NCI-H128 (cell line): ENCODE measurements around the gene GKAP1.
"Not testable (repeated sequence)": the region's sequence is repeated elsewhere in the genome, so short reads cannot be mapped to it uniquely, and the experiment has no call there.

ENCODE experiments used
- DNase-seq: peaks from one replicate; lab custom pipeline; 2025; ENCODE audit not compliant: unreplicated experiment; lab: John Stamatoyannopoulos, UW

GKAP1 gene

DNA sequence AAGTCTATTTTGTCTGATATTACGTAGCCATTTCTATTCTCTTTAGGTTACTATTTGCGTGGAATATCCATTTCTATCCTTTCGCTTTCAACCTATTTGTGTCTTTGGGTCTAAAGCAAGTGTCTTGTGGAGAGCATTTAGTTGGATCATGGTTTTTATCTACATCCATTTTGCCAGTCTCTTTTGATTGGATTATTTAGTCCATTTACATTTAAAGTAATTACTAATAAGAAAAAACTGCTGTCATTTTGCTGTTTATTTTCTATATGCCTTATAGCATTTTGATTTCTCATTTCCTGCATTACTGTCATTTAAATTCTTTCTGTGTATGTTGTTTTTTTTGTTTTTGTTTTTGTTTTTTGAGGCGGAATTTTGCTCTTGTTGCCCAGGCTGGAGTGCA, 83.8 kb downstream of the GKAP1 start:
- no peak for DNase-seq

DNA sequence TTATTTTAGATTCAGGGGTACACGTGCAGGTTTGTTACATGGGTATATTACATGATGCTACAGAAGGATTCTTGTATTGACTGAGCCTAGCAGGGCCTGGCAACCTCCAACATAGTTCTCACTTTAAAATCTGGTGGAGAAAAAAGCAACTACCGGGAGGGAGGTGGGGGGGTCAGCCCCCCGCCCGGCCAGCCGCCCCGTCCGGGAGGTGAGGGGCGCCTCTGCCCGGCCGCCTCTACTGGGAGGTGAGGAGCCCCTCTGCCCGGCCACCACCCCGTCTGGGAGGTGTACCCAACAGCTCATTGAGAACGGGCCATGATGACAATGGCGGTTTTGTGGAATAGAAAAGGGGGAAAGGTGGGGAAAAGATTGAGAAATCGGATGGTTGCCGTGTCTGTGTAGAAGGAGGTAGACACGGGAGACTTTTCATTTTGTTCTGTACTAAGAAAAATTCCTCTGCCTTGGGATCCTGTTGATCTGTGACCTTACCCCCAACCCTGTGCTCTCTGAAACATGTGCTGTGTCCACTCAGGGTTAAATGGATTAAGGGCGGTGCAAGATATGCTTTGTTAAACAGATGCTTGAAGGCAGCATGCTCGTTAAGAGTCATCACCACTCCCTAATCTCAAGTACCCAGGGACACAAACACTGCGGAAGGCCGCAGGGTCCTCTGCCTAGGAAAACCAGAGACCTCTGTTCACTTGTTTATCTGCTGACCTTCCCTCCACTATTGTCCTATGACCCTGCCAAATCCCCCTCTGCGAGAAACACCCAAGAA, 88.8 kb downstream of the GKAP1 start:
- DNase-seq: not testable (repeated sequence)

DNA sequence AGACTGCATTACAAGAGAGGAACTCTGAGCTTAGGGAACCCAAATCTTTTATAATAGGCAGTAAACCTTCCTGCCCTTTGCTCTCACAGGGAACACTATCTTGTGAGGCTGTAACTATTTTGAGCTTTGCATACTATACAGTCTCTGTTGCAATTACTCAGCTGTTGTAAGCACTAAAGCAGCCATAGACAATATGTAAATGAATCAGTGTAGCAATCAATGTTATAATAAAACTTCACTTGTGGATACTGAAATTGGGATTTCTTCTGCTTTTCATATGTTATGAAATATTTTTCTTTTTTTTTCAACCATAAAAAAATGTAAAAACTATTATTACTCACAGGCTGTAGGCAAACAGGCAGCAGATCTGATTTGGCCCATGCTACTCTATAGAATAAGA, 93.1 kb downstream of the GKAP1 start:
- DNase-seq: no peak

DNA sequence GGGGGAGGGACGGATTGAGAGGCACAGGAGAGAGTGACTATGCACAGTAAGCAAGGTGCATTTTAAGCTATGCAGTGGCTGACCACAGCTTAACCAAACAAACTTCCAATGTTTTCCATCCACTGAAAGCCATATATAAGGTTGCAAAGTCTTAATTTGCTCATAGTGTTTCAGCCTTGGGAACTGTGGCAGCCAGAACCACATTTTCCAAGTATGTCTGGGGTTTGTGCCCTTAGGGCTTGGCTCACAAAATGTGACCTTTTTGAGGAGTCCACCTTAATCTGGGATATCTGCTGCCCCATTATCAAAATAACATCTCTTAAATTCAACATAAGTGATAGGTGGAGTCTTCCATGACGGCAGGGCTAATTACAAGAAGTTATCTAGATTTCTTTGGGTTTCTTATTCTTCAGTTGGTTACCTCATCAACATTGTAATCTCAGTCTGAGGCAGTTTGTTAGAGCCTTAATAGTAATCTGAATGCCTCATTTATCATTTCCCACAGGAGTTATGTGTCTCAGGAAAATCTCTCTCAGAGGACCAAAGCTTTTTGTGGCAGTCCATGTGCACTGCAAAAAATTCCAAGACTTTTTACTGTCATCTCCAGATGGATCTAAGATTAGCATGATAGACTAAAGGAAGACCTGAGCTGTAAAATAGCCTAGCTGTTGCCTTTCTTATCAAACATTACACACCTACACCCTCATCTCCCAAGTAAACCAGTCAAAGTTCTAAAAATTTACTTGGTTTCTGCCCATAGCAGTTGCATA, 94.7 kb downstream of the GKAP1 start:
- no peak for DNase-seq

DNA sequence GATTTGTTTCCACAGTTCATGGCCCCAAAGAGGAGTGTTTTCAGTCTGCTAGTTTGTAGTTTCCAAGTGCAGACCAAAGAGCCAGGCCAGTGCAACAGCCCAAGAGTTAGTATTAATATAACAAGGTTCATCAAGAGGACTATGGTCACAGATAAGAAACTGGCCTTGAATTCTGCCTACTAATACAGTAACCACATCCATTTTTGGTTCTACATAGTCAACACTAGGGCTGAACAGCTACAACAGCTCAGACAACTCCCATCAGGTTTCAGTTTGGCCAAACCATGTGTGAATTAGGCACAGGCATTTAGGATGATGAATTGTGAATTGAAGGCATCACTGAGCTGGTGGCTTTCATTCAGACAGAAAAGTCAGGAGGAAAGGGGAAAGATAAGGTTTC, 96.1 kb downstream of the GKAP1 start:
- no peak for DNase-seq

DNA sequence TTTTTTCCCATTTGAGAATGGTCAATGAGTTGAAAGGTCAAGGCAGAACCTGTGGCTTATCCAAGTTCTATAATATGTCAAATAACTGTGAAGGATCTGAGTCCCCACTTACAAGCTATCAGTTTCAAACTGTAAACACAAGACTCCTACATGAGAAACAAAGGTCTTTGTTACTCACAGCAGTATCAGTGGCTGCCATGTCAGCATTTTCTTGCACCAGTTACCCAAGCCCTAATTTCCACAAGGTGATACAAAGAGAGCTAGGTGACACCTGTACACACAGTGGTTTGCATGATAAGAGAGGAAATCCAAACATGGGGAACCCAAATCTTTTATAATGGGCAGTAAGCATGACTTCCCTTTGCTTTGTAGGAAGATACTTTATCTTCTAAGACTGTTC, 101.8 kb downstream of the GKAP1 start:
- no peak for DNase-seq

DNA sequence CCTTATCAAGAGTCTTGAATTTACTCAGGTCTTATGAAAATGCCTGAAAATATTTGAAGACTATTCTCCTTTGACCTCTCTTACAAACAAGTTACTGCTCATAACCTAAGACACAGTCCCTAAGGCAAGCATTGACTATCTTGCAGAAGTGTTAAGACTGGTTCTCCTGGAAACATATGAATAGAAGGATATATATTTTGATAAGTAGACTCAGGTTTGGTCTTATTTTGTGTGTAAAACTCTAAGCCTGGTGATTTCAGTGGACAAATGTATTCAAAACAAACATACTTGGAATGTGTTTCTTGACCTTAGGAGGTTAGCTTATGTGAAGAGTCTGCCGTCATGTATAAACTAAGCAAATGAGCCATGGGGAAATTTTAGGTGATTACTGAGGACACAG, 102.3 kb downstream of the GKAP1 start:
- no peak for DNase-seq

DNA sequence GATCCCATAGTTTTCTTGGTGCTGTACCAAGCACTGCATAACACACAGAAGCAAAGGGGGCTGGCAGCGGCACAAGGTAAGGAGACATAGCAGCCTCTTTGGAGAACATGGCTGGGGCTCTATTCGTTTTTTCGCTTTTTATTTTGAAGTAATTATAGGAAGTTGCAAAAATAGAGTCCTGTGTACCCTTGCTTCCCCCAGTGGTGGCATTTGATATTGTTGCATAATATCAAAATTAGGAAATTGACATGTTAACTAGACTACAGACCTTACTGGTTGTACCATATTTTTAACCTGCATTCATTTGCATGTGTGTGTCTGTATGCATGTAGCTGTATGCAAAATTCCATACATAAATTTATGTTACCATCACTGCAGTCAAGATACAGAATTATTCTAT, 103.2 kb downstream of the GKAP1 start:
- DNase-seq: no peak

DNA sequence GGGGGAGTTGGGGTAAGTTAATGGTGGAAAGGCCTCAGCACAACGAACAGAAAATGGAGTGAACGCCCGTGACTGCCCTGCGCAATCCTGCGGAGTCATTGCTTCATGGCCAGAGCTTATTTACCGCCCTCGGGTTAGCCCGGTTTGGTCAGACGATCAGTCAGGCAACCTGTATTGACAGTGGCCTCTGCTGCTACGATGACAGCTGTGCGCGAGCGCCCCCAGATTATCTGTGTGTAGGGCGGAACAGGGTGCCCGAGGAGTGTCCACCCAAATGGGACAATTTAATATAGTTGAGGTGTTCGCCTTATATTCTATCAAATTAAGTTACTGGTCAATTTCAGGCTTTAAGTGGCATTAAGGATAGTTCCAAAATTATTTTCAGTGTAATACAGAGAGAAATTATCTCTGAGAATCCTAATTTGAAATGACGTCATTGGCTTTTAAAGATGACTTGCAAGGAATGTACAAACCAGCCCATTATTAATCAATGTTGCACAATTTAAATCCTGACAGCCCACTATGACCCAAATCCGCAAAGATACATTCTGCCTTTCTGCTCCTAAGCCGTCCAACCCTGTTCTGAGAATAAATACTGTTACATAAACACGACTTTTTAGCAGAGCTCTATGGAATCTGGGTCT, 108.9 kb downstream of the GKAP1 start:
- no peak for DNase-seq

DNA sequence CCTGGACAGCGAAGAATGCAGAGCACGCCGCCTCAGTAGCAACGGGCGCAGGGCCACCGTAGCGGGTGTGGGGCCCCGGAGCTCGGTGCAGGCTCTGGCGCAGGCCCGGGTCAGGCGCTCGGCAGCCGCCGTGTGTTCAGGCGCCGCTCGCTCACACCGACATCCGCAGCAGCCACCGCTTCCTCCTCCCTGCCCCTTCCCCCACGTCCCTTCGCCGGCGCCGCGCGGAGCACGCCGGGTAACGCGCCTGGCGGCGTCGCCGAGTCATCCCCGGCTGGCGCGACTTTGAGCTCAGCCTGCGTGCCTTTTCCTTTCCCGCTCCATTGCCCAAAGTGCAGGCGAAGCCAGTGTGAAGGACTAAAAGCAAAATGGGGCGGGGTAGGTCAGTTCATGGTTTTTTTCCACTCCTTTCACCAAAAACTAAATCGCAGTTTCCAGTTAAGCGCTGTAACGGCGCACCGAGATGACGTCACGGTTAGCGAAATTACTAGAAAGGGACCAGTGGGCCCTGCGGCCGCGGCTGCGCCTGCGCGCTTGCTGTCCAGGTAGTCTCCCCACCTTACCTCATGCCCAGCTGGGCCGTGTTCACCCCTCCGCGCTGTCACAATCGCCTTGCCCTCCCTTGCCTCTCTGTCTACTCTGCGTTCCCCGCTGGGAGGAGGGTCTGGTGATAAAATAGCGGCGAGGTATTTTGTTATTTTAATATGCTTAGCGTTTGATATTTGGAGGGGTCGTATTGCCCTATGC, 109.6 kb downstream of the GKAP1 start, which contains the start of gene UBQLN1:
UBQLN1 (minus strand) TSS at position 191 of the 747 bp plus-strand sequence. CDS start 279 bp downstream, outside the sequence.
- DNase-seq: peak; percentile 75

DNA sequence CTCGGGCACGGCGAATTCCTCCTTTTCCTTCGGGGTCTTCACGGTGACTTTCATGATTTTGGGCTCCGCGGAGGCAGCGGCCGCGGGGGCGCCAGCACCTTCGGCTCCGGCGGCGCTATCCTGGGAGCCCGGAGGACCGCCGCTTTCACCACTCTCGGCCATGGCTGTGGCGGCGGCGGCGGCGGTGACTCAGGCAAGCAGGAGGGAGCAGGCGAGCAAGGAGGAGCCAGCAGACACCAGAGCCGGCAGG, 110.1 kb downstream of the GKAP1 start:
- DNase-seq: no peak

DNA sequence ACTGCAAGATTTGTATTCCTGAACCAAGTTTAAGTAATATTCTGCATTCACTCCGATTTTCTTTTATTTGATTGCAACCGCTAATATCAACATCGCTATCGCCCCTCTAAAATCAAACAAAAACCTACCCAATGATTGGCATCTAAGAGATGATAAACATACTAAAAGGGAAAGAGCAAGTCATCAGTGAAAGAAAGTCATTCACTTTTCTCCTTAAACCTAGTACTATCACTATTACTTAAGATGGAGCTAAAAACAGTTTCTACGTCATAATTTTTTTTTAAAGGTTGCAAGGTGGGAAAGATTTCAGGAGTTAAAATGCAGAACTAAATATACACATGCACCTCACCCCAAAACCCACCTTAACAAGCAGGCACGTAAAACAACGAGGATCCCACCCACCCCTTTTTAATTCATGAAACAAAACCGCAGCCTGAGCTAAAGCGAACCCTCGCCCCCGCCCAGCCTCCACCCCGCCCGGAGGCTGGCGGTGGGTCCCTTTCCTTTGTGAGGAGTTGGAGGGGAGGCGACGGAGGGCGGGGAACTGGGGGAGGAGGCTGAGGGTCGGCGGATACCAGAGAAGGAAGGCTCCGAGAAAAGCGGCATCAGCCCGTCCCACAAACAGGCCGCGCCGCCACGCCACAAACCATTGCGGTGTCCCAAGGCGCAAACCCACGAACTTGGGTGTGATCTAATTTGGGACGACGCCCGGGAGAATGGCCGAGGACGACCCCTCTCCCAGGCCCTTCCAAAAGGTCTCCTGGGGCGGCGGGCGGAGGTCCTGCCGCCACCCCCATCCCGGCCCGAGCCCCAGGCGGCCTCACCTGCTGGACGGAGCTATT, 110.7 kb downstream of the GKAP1 start:
- DNase-seq: no peak

DNA sequence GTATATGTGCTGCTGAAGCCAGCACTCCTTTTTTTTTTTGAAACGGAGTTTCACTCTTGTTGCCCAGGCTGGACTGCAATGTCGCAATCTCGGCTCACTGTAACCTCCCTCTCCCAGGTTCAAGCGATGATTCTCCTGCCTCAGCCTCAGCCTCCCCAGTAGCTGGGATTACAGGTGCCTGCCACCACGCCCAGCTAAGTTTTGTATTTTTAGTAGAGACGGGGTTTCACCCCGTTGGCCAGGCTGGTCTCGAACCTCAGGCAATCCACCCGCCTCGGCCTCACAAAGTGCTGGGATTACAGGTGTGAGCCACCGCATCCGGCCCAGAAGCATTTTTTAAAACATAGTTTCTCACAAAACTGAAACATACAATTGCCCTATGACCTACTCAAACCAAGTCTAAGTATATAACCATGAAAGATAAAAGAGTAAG, 112.3 kb downstream of the GKAP1 start:
- DNase-seq: not testable (repeated sequence)

DNA sequence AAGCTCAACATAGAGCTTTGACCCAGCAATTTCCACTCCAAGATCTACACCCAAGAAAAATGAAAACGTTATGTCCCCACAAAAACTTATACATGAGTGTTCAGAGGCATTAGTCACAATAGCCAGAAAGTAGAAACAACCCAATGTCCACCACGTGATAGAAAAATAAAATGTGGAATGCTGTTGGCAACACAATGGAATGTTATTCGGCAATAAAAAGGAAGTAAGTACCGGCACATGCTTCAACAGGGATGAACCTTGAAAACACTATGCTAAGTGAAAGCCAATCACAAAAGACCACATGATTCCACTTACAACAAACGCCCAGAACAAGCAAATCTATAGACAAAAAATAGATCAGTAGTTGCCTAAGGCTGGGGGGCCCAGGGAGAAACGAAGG, 115.8 kb downstream of the GKAP1 start:
- DNase-seq: no peak

DNA sequence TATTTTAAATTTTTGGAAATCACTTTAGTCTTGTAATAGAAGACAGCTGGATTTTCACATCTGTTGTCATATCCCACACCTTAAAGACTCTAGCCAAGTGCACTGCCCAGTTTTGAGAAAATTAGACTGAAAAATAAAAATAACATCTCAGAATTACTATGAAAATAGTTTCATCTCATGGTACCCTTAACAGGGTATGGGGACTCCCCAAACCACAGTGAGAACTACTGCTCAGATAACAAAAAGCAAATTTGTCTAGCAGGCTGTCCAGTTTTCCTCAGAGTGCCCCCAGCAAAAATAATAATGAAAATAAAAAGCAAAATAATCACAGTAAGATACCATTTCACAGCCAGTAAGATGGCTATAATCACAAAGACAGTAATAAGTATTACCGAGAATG, 116.3 kb downstream of the GKAP1 start:
- no peak for DNase-seq

DNA sequence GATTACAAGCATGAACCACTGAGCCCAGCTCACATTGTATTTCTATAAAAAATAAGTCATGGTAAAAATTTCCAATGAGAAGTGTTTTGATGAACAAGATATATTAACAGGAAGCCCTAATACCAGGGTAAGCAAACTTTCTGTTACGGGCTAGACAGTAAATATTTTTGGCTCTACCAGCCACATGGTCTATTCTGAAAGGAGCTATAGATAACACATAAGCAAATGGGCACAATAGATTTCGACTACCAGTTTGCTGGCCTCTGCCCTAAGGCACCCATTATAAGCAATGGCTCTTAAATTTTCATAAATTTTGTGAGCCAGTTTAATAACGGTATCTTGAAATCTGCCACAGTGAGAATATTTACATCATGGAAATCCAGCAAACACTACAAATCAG, 118.0 kb downstream of the GKAP1 start:
- DNase-seq: no peak

DNA sequence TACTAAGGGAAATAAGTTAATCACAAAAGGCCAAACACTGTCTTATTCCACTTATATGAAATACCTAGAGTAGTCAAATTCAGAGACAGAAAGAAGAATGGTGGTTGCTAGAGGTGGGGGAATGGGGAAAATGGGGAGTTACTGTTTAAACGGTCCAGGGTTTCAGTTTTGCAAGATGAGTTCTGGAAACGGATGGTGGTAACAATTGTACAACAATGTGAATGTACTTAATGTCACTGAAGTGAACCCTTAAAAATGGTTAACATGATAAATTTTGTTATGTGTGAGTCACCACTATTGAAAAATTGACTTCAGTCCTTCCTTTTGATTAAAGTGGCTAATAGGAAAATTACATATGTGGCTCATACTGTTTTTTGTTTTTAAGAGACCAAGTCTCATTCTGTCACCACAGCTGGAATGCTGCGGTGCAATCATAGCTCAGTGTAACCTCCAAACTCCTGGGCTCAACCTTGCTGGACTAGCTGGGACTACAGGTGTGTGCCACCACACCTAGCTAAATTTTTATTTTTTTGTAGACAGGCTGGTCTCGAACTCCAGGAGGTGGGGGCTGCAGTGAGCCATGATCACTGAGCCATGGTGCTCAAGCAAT, 118.5 kb downstream of the GKAP1 start:
- no peak for DNase-seq

DNA sequence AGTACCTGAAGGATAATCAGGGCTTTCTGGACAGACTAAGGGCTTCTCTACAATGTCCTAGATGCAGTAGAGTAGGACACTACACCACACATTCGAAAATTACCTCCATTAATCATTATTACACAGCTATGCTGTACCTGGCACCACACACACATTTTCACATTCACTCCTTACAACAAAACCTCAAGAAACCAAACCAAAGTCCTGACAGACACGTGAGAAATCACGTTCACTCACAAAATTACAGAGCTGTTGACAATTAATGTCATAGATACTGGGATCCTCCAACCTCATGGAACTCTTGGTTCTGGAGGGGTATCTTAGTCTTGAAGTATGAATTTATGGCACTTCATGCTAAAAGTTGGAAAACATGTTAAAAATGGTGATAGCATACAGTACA, 126.1 kb downstream of the GKAP1 start:
- no peak for DNase-seq
